Measurements from ENCODE around the gene MRC2. TPM values are rescaled to one million over a fixed set of nuclear protein-coding genes. Genes with fewer than 3 reads are reported as not detected.
A peak's percentile ranks its signal among the peaks of the same experiment; 100 is the strongest.
"Not testable (repeated sequence)": the region's sequence is repeated elsewhere in the genome, so short reads cannot be mapped to it uniquely, and the experiment has no call there.

MRC2 gene
- total RNA-seq, 1 donor from 2014 or later, result 418 TPM

DNA sequence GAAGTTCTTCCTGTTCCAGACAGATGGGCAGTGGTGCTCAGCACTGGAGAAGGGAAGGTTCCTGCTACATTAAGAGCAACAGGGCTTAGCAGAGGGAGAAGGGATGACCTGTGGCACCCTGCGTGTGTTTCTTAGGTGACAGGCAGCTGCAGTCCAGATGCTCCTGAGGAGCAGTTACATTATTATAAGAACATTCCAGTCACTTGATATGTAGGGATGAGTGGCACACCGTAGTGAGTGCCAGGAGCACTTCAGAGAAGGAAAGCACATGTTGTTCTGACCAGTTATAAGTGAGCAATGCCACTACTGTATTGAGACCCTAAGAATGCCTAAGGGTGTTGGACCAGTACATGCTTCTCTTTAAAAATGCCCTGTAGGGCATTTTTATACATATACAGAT, 39.9 kb upstream of the MRC2 start:
- TF ChIP-seq, protein P1, sequence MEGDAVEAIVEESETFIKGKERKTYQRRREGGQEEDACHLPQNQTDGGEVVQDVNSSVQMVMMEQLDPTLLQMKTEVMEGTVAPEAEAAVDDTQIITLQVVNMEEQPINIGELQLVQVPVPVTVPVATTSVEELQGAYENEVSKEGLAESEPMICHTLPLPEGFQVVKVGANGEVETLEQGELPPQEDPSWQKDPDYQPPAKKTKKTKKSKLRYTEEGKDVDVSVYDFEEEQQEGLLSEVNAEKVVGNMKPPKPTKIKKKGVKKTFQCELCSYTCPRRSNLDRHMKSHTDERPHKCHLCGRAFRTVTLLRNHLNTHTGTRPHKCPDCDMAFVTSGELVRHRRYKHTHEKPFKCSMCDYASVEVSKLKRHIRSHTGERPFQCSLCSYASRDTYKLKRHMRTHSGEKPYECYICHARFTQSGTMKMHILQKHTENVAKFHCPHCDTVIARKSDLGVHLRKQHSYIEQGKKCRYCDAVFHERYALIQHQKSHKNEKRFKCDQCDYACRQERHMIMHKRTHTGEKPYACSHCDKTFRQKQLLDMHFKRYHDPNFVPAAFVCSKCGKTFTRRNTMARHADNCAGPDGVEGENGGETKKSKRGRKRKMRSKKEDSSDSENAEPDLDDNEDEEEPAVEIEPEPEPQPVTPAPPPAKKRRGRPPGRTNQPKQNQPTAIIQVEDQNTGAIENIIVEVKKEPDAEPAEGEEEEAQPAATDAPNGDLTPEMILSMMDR (IDR thresholded peaks at IDR 0.05), result no peak
- no peak for DNase-seq (ENCODE audit: extremely low spot score, unreplicated experiment)
- Mint-ChIP-seq H3K36me3 (ENCODE audit: unreplicated experiment) (peaks cover 37% of the 10 kb centered on the region), H3K9me3 (ENCODE audit: unreplicated experiment) (no peaks in the 10 kb centered on the region), H3K4me1 (ENCODE audit: unreplicated experiment) (peaks cover 11% of the 10 kb centered on the region), H3K4me3 (ENCODE audit: unreplicated experiment) (no peak overlapping the region), H3K27ac (ENCODE audit: unreplicated experiment) (peak overlapping the region; percentile 38), H3K27me3 (ENCODE audit: unreplicated experiment) (no peaks in the 10 kb centered on the region)

DNA sequence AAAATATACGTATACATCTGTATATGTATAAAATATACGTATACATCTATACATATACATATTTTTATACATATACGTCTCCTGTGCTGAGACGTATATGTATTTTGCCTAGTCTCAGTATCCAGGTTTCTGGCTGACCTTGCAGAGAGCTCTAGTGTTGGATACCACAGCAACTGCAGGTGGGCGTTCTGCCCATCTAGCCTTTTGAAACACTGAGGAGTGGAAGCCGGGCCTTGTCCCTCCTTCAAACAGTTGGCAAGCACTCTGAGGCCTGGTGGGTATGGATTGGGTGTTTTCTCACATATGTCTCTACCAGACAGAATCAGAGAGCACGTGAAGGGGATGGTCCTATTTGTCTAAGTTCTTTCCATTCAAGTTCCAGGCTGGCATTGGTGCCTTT, 39.4 kb upstream of the MRC2 start:
- no peak for DNase-seq (ENCODE audit: extremely low spot score, unreplicated experiment)
- Mint-ChIP-seq H3K27me3 (ENCODE audit: unreplicated experiment) (no peaks in the 10 kb centered on the region), H3K4me3 (ENCODE audit: unreplicated experiment) (no peak overlapping the region), H3K4me1 (ENCODE audit: unreplicated experiment) (peaks cover 17% of the 10 kb centered on the region), H3K9me3 (ENCODE audit: unreplicated experiment) (no peaks in the 10 kb centered on the region), H3K27ac (ENCODE audit: unreplicated experiment) (peak overlapping the region; percentile 50), H3K36me3 (ENCODE audit: unreplicated experiment) (peaks cover 33% of the 10 kb centered on the region)
- TF ChIP-seq, protein P1 (IDR thresholded peaks at IDR 0.05), result no peak

DNA sequence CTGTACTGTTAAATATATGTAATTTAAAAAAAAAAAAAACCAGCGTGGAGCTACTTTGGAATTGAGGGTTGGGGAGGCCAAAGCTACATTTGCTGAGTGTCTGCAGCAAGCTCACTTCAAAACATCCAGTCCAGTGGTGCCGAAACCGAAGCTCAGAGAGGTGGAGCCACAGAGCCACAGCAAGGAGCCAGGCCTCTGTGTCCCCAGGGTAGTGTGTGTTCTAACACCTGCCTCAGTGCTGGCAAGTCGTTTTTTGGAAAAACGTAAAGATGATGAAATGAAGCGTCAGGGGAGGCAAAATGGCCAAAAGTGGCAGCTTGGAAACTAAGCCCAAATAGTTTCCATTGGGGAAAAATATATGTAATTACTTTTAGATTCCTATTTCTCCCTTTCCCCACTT, 36.1 kb upstream of the MRC2 start:
- Mint-ChIP-seq H3K4me3 (ENCODE audit: unreplicated experiment) (no peak overlapping the region), H3K27me3 (ENCODE audit: unreplicated experiment) (no peaks in the 10 kb centered on the region), H3K36me3 (ENCODE audit: unreplicated experiment) (peaks cover 28% of the 10 kb centered on the region), H3K9me3 (ENCODE audit: unreplicated experiment) (no peaks in the 10 kb centered on the region), H3K4me1 (ENCODE audit: unreplicated experiment) (peaks cover 18% of the 10 kb centered on the region), H3K27ac (ENCODE audit: unreplicated experiment) (peak overlapping the region; percentile 57)
- TF ChIP-seq, protein P1 (IDR thresholded peaks at IDR 0.05), result no peak
- DNase-seq (ENCODE audit: extremely low spot score, unreplicated experiment), result no peak

DNA sequence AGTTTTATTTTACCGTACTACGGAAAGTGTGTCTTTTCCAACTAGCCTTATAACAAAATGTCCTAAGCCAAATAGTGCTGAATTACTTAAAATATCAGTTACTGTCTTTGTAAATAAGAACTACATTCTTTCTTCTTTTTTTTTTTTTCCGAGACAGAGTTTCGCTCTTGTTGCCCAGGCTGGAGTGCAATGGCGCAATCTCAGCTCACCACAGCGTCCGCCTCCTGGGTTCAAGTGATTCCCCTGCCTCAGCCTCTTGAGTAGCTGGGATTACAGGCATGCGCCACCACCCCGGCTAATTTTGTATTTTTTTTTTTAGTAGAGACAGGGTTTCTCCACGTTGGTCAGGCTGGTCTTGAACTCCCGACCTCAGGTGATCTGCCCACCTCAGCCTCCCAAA, 35.6 kb upstream of the MRC2 start:
- not testable (repeated sequence) for H3K9me3 Mint-ChIP-seq (ENCODE audit: unreplicated experiment); H3K4me3 Mint-ChIP-seq (ENCODE audit: unreplicated experiment); H3K27me3 Mint-ChIP-seq (ENCODE audit: unreplicated experiment); DNase-seq (ENCODE audit: extremely low spot score, unreplicated experiment)
- Mint-ChIP-seq H3K27ac (ENCODE audit: unreplicated experiment) (peak overlapping the region; percentile 57), H3K36me3 (ENCODE audit: unreplicated experiment) (peaks cover 32% of the 10 kb centered on the region), H3K4me1 (ENCODE audit: unreplicated experiment) (peaks cover 18% of the 10 kb centered on the region)

DNA sequence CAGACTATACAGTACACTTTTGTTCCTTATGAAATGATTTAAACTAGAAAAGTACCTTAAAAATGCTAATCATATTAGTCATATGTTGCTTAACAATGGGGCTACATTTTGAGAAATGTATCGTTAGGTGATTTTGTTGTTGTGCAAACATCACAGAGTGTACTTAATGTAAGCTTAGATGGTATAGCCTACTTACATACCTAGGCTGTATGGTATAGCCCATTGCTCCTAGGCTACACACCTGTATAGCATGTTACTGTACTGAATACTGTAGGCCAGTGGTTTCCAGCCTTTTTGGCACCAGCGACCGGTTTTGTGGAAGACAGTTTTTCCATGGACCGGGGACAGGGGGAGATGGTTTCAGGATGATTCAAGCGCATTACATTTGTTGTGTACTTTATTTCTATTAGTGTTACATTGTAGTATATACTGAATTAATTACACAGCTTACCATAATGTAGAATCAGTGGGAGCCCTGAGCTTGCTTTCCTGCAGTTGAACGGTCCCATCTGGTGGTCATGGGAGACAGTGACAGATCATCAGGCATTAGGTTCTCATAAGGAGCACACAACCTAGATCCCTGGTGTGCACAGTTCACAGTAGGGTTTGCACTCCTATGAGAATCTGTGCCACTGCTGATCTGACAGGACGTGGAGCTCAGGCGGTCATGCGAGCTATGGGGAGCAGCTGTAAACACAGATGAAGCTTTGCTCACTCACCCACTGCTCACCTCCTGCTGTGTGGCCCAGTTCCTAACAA, 35.0 kb upstream of the MRC2 start:
- Mint-ChIP-seq H3K36me3 (ENCODE audit: unreplicated experiment) (peaks cover 35% of the 10 kb centered on the region), H3K9me3 (ENCODE audit: unreplicated experiment) (peaks cover 6% of the 10 kb centered on the region), H3K27me3 (ENCODE audit: unreplicated experiment) (no peaks in the 10 kb centered on the region), H3K4me3 (ENCODE audit: unreplicated experiment) (no peak overlapping the region), H3K27ac (ENCODE audit: unreplicated experiment) (peak overlapping the region; percentile 63), H3K4me1 (ENCODE audit: unreplicated experiment) (peaks cover 19% of the 10 kb centered on the region)
- DNase-seq (ENCODE audit: extremely low spot score, unreplicated experiment), result no peak
- TF ChIP-seq, protein P1 (IDR thresholded peaks at IDR 0.05), result peak; percentile 43
